H9 (cell line): ENCODE data around the gene KCNK13. TPM values are rescaled to one million over a fixed set of nuclear protein-coding genes. Genes with fewer than 3 reads are reported as not detected.

Experiments used
- DNase-seq: peaks from one replicate; pipeline ENCODE4 v3.0.0-alpha.2; 2017
- H2AFZ ChIP-seq: one replicate; pipeline ENCODE4 v1.6.1; 2013; ENCODE audit warnings: mild to moderate bottlenecking, low read length, control low read depth, moderate library complexity
- H2AK5ac ChIP-seq: 2 replicates; pipeline ENCODE4 v1.6.1; 2013; ENCODE audit warnings: low read length, control low read depth, mixed read lengths; ENCODE audit not compliant: insufficient read length
- H2BK120ac ChIP-seq: one replicate; pipeline ENCODE4 v1.6.1; 2013; ENCODE audit warnings: low read depth, mild to moderate bottlenecking, low read length, control low read depth, inconsistent platforms; ENCODE audit not compliant: poor library complexity, severe bottlenecking
- H2BK12ac ChIP-seq: 2 replicates; pipeline ENCODE4 v1.6.1; 2013; ENCODE audit warnings: low read length, control low read depth, mixed read lengths, low read depth; ENCODE audit not compliant: insufficient read length
- H2BK15ac ChIP-seq: 2 replicates; pipeline ENCODE4 v1.6.1; 2013; ENCODE audit warnings: low read depth, low read length, control low read depth
- H2BK20ac ChIP-seq: one replicate; pipeline ENCODE4 v1.6.1; 2013; ENCODE audit warnings: low read depth, mild to moderate bottlenecking, low read length, control low read depth, inconsistent platforms; ENCODE audit not compliant: poor library complexity, severe bottlenecking
- H2BK5ac ChIP-seq: 2 replicates; pipeline ENCODE4 v1.6.1; 2013; ENCODE audit warnings: low read length, control low read depth, mixed read lengths; ENCODE audit not compliant: insufficient read length
- H3K14ac ChIP-seq: 2 replicates; pipeline ENCODE4 v1.6.1; 2013; ENCODE audit warnings: low read length, control low read depth; ENCODE audit not compliant: insufficient read depth
- H3K18ac ChIP-seq: 2 replicates; pipeline ENCODE4 v1.6.1; 2013; ENCODE audit warnings: low read depth, mild to moderate bottlenecking, mixed read lengths, low read length, control low read depth; ENCODE audit not compliant: insufficient read length
- H3K23ac ChIP-seq: 2 replicates; pipeline ENCODE4 v1.6.1; 2013; ENCODE audit warnings: low read length, control low read depth, mixed read lengths, low read depth; ENCODE audit not compliant: insufficient read length
- H3K23me2 ChIP-seq: 2 replicates; pipeline ENCODE4 v1.6.1; 2013; ENCODE audit warnings: low read depth, mild to moderate bottlenecking, mixed read lengths, low read length, control low read depth; ENCODE audit not compliant: insufficient read length, poor library complexity, severe bottlenecking
- H3K27ac ChIP-seq: 2 replicates; pipeline ENCODE4 v1.5.1; 2013; ENCODE audit warnings: low read length, control low read depth, mixed read lengths, low read depth; ENCODE audit not compliant: insufficient read length
- H3K27me3 ChIP-seq: 2 replicates; pipeline ENCODE4 v1.6.1; 2013; ENCODE audit warnings: low read length, control low read depth, inconsistent platforms; ENCODE audit not compliant: insufficient read depth
- H3K4ac ChIP-seq: 2 replicates; pipeline ENCODE4 v1.6.1; 2013; ENCODE audit warnings: low read depth, mild to moderate bottlenecking, control low read depth, inconsistent platforms, low read length, moderate library complexity
- H3K4me1 ChIP-seq: 2 replicates; pipeline ENCODE4 v1.6.1; 2013; ENCODE audit warnings: low read length, control low read depth, inconsistent platforms; ENCODE audit not compliant: insufficient read depth
- H3K4me2 ChIP-seq: 2 replicates; pipeline ENCODE4 v1.6.1; 2013; ENCODE audit warnings: low read length, control low read depth, mixed read lengths; ENCODE audit not compliant: insufficient read length, insufficient read depth
- H3K56ac ChIP-seq: 2 replicates; pipeline ENCODE4 v1.6.1; 2013; ENCODE audit warnings: low read depth, mild to moderate bottlenecking, mixed read lengths, low read length, control low read depth; ENCODE audit not compliant: insufficient read length
- H3K79me1 ChIP-seq: 2 replicates; pipeline ENCODE4 v1.6.1; 2013; ENCODE audit warnings: low read depth, mild to moderate bottlenecking, moderate library complexity, low read length, control low read depth, inconsistent platforms; ENCODE audit not compliant: insufficient read depth, poor library complexity, severe bottlenecking
- H3K79me2 ChIP-seq: 2 replicates; pipeline ENCODE4 v1.6.1; 2013; ENCODE audit warnings: low read length, control low read depth, inconsistent platforms; ENCODE audit not compliant: insufficient read depth
- H3K9ac ChIP-seq: 2 replicates; pipeline ENCODE4 v1.6.1; 2013; ENCODE audit warnings: low read length, control low read depth, mixed read lengths; ENCODE audit not compliant: insufficient read length; ENCODE audit errors: extremely low read depth
- H3K9me3 ChIP-seq: one replicate; pipeline ENCODE4 v1.6.1; 2013; ENCODE audit warnings: low read depth, low read length, inconsistent platforms; ENCODE audit not compliant: control insufficient read depth
- H3T11ph ChIP-seq: one replicate; pipeline ENCODE4 v1.6.1; 2013; ENCODE audit warnings: mild to moderate bottlenecking, low read length, control low read depth, inconsistent platforms
- H4K20me1 ChIP-seq: one replicate; pipeline ENCODE4 v1.6.1; 2013; ENCODE audit not compliant: control insufficient read depth, insufficient read length, insufficient read depth
- H4K5ac ChIP-seq: 2 replicates; pipeline ENCODE4 v1.6.1; 2013; ENCODE audit warnings: low read depth, mild to moderate bottlenecking, mixed read lengths, low read length, control low read depth; ENCODE audit not compliant: insufficient read length
- H4K8ac ChIP-seq: replicated peaks from 2 replicates; pipeline ENCODE4 v1.6.1; 2013; ENCODE audit warnings: low read length, control low read depth, mixed read lengths, low read depth; ENCODE audit not compliant: insufficient read length
- H4K91ac ChIP-seq: 2 replicates; pipeline ENCODE4 v1.6.1; 2013; ENCODE audit warnings: low read depth, mild to moderate bottlenecking, moderate library complexity, mixed read lengths, low read length, control low read depth; ENCODE audit not compliant: insufficient read length
- H3K27ac Mint-ChIP-seq, 3 experiments: 2 replicates in 2 of 3; 3 replicates in 1 of 3; pipeline ENCODE4 v1.8.0; 2020 to 2021; ENCODE audit warnings: mixed read lengths in 3 of 3, mild to moderate bottlenecking in 1 of 3, moderate library complexity in 1 of 3
- H3K27me3 Mint-ChIP-seq: 2 replicates; pipeline ENCODE4 v1.8.0; 2021; ENCODE audit warnings: low read depth, mild to moderate bottlenecking, moderate library complexity, mixed read lengths
- H3K36me3 Mint-ChIP-seq, 3 experiments: 2 replicates in 2 of 3; 3 replicates in 1 of 3; pipeline ENCODE4 v1.8.0; 2020 to 2021; ENCODE audit warnings: low read depth in 3 of 3, mixed read lengths in 3 of 3; ENCODE audit not compliant: insufficient read depth in 1 of 3
- H3K4me1 Mint-ChIP-seq, 2 experiments: 2 replicates each; pipeline ENCODE4 v1.8.0; 2020; ENCODE audit warnings: mixed read lengths in 2 of 2
- H3K4me3 Mint-ChIP-seq, 2 experiments: 2 replicates in 1 of 2; 3 replicates in 1 of 2; pipeline ENCODE4 v1.8.0; 2020 to 2021; ENCODE audit warnings: mild to moderate bottlenecking in 2 of 2, mixed read lengths in 2 of 2, moderate library complexity in 1 of 2
- H3K9me3 Mint-ChIP-seq, 2 experiments: 2 replicates in 1 of 2; 3 replicates in 1 of 2; pipeline ENCODE4 v1.8.0; 2020; ENCODE audit warnings: mild to moderate bottlenecking in 2 of 2, mixed read lengths in 2 of 2, moderate library complexity in 1 of 2
- WGBS: extraction: QIAGEN DNeasy Blood & Tissue Kit; methylation state at CpG from one replicate; pipeline ENCODE4 v1.1.7; 2013; ENCODE audit warnings: missing lambda C conversion rate, low lambda C conversion rate, mixed read lengths; ENCODE audit not compliant: insufficient read length; ENCODE audit errors: extremely low coverage; 5-methylcytosine and 5-hydroxymethylcytosine counted together
- total RNA-seq: library from RNA; stranded (reverse); gene quantifications from 2 replicates; pipeline ENCODE4 v1.2.1, GENCODE V29; 2021
- TF ChIP-seq, protein P1 (sequence below): fragments of 200-600 bp; sonication (generic); conservative IDR thresholded peaks from 3 replicates; pipeline ENCODE4 v1.8.0; 2021; ENCODE audit warnings: antibody characterized with exemption, mild to moderate bottlenecking

The KCNK13 gene
- total RNA-seq, 1 experiment from 2014 or later, result 0.39 TPM

DNA sequence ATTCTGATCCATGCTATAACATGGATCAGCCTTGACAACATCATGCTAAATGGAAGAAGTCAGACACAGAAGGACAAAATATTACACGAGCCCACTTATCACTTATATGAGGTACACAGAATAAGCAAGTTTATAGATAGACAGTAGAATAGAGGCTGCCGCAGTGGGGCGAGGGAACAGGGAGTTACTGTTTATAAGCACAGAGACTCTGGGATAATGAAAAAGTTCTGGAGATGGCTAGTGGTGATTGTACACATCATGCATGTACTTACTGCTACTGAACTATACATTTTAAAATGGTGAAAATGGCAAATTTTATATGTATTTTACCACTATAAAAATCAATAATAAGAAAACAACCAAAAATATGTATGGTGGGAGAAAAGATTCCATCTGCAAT is 99.3 kb downstream of the KCNK13 start:
- Histone ChIP-seq H3K4ac (no peak overlapping the region), H3K79me2 (no peaks in the 10 kb centered on the region), H3K9ac (no peak overlapping the region), H3K4me1 (0 out of 2 replicates have a peak, but pooled peaks cover 3% of the 10 kb centered on the region), H3T11ph (no peak overlapping the region), H2BK12ac (no peak overlapping the region), H4K91ac (no peak overlapping the region), H3K23me2 (no peaks in the 10 kb centered on the region), H2AK5ac (no peak overlapping the region), H3K18ac (no peak overlapping the region), H3K56ac (no peak overlapping the region), H4K8ac (no peak overlapping the region), H4K5ac (no peak overlapping the region), H3K23ac (no peak overlapping the region), H2BK20ac (no peak overlapping the region), H2AFZ (no peak overlapping the region), H2BK15ac (no peak overlapping the region), H3K4me2 (no peak overlapping the region), H4K20me1 (no peaks in the 10 kb centered on the region), H2BK120ac (no peak overlapping the region), H3K79me1 (no peaks in the 10 kb centered on the region), H3K27ac (no peak overlapping the region), H3K14ac (no peak overlapping the region), H3K27me3 (no peaks in the 10 kb centered on the region), H2BK5ac (no peak overlapping the region), H3K9me3 (no peaks in the 10 kb centered on the region)
- peaks cover 5% of the 10 kb centered on the region in 2 experiments; a peak in 3 of 4 replicates for H3K4me1 Mint-ChIP-seq
- TF ChIP-seq, protein P1, sequence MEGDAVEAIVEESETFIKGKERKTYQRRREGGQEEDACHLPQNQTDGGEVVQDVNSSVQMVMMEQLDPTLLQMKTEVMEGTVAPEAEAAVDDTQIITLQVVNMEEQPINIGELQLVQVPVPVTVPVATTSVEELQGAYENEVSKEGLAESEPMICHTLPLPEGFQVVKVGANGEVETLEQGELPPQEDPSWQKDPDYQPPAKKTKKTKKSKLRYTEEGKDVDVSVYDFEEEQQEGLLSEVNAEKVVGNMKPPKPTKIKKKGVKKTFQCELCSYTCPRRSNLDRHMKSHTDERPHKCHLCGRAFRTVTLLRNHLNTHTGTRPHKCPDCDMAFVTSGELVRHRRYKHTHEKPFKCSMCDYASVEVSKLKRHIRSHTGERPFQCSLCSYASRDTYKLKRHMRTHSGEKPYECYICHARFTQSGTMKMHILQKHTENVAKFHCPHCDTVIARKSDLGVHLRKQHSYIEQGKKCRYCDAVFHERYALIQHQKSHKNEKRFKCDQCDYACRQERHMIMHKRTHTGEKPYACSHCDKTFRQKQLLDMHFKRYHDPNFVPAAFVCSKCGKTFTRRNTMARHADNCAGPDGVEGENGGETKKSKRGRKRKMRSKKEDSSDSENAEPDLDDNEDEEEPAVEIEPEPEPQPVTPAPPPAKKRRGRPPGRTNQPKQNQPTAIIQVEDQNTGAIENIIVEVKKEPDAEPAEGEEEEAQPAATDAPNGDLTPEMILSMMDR, result no peak
- no peak overlapping the region for H3K27ac Mint-ChIP-seq
- WGBS, result no CpG with 5 or more reads among the region's 3 CpGs
- H3K36me3 Mint-ChIP-seq, result no peaks in the 10 kb centered on the region
- no peak overlapping the region for H3K4me3 Mint-ChIP-seq
- DNase-seq, result no peak
- H3K27me3 Mint-ChIP-seq, result peaks cover 11% of the 10 kb centered on the region
- peaks cover 0 to 2% of the 10 kb centered on the region in 2 experiments; a peak in 2 of 5 replicates for H3K9me3 Mint-ChIP-seq
